ENCODE results near the gene KCNMB2. TPM values are rescaled to one million over a fixed set of nuclear protein-coding genes. Genes with fewer than 3 reads are reported as not detected.

KCNMB2 gene
- polyA plus RNA-seq, 1 donor (not counting 4 experiments of a cell fraction or from before 2014, with no cell fraction given): not detected

- DNase-seq (ENCODE audit: low read depth, low spot score) (no peak), FAIRE-seq (no peak)
- no peaks in the 10 kb centered on the region for H4K20me1 ChIP-seq (ENCODE audit: control insufficient read depth, extremely low read depth, insufficient read depth, low read length)
- no peaks in the 10 kb centered on the region for H3K9me3 ChIP-seq (ENCODE audit: control insufficient read depth, low read depth, low read length)
- H3K27me3 ChIP-seq (ENCODE audit: control insufficient read depth, extremely low read depth, insufficient read depth, low read length): no peaks in the 10 kb centered on the region
- no peak overlapping the region for H3K9ac ChIP-seq (ENCODE audit: control insufficient read depth, extremely low read depth, insufficient read depth, low read length)
- dilution Hi-C loops (cut with MboI; ENCODE audit: extremely low pct_ligation_motif_present, low sequenced_read_pairs): no loop called here
- H3K9me1 ChIP-seq (ENCODE audit: control insufficient read depth, extremely low read depth, insufficient read depth, low read length): no peaks in the 10 kb centered on the region
- no peak overlapping the region for H3K4me2 ChIP-seq (ENCODE audit: control insufficient read depth, extremely low read depth, insufficient read depth, low read depth, low read length)
- H3K36me3 ChIP-seq (ENCODE audit: control insufficient read depth in 2 of 2, extremely low read depth in 1 of 2, insufficient read depth in 2 of 2, low read length in 2 of 2): no peaks in the 10 kb centered on the region
- H3K4me3 ChIP-seq (ENCODE audit: control insufficient read depth in 2 of 3, extremely low read depth in 1 of 3, insufficient read depth in 2 of 3, low read depth in 1 of 3, low read length in 3 of 3): no peak overlapping the region
- H3K4me1 ChIP-seq (ENCODE audit: control insufficient read depth, extremely low read depth, insufficient read depth, low read length): peaks cover 34% of the 10 kb centered on the region
- H3K79me2 ChIP-seq (ENCODE audit: control insufficient read depth, insufficient read depth, low read length): no peaks in the 10 kb centered on the region
- H3K27ac ChIP-seq (ENCODE audit: control insufficient read depth, insufficient read depth, low read length): no peak overlapping the region
- TF ChIP-seq EZH2 (IDR thresholded peaks at IDR 0.05; ENCODE audit: low read length): no peak
- TF ChIP-seq CTCF (optimal IDR thresholded peaks at IDR 0.05 in 1 of 3, IDR thresholded peaks at IDR 0.05 in 1 of 3, conservative IDR thresholded peaks at IDR 0.05 in 1 of 3; ENCODE audit: extremely low read depth in 1 of 3, insufficient read depth in 2 of 3, low read length in 3 of 3): no peak
- H2AFZ ChIP-seq (ENCODE audit: control insufficient read depth, low read length): no peak overlapping the region
Measured at GRCh38 chr3:178709051-178709450, 172.8 kb downstream of the KCNMB2 start.

- Histone ChIP-seq H3K4me1 (ENCODE audit: control insufficient read depth, extremely low read depth, insufficient read depth, low read length) (peaks cover 19% of the 10 kb centered on the region), H3K27ac (ENCODE audit: control insufficient read depth, insufficient read depth, low read length) (no peak overlapping the region), H3K9ac (ENCODE audit: control insufficient read depth, extremely low read depth, insufficient read depth, low read length) (no peak overlapping the region), H2AFZ (ENCODE audit: control insufficient read depth, low read length) (no peak overlapping the region), H4K20me1 (ENCODE audit: control insufficient read depth, extremely low read depth, insufficient read depth, low read length) (no peaks in the 10 kb centered on the region), H3K79me2 (ENCODE audit: control insufficient read depth, insufficient read depth, low read length) (no peaks in the 10 kb centered on the region), H3K4me3 (ENCODE audit: control insufficient read depth in 2 of 3, extremely low read depth in 1 of 3, insufficient read depth in 2 of 3, low read depth in 1 of 3, low read length in 3 of 3) (no peak overlapping the region), H3K9me3 (ENCODE audit: control insufficient read depth, low read depth, low read length) (no peaks in the 10 kb centered on the region), H3K4me2 (ENCODE audit: control insufficient read depth, extremely low read depth, insufficient read depth, low read depth, low read length) (no peak overlapping the region), H3K36me3 (ENCODE audit: control insufficient read depth in 2 of 2, extremely low read depth in 1 of 2, insufficient read depth in 2 of 2, low read length in 2 of 2) (no peaks in the 10 kb centered on the region), H3K27me3 (ENCODE audit: control insufficient read depth, extremely low read depth, insufficient read depth, low read length) (no peaks in the 10 kb centered on the region), H3K9me1 (ENCODE audit: control insufficient read depth, extremely low read depth, insufficient read depth, low read length) (no peaks in the 10 kb centered on the region)
- TF ChIP-seq CTCF (optimal IDR thresholded peaks at IDR 0.05 in 1 of 3, IDR thresholded peaks at IDR 0.05 in 1 of 3, conservative IDR thresholded peaks at IDR 0.05 in 1 of 3; ENCODE audit: extremely low read depth in 1 of 3, insufficient read depth in 2 of 3, low read length in 3 of 3) (no peak), EZH2 (IDR thresholded peaks at IDR 0.05; ENCODE audit: low read length) (no peak)
- FAIRE-seq (no peak), DNase-seq (ENCODE audit: low read depth, low spot score) (no peak)
- dilution Hi-C loops (cut with MboI; ENCODE audit: extremely low pct_ligation_motif_present, low sequenced_read_pairs): no loop called here
Measured at GRCh38 chr3:178711753-178712152, 175.5 kb downstream of the KCNMB2 start.

Measured in keratinocyte (primary cell).